ENCODE measurements around the gene MYT1.

Gene MYT1

DNA sequence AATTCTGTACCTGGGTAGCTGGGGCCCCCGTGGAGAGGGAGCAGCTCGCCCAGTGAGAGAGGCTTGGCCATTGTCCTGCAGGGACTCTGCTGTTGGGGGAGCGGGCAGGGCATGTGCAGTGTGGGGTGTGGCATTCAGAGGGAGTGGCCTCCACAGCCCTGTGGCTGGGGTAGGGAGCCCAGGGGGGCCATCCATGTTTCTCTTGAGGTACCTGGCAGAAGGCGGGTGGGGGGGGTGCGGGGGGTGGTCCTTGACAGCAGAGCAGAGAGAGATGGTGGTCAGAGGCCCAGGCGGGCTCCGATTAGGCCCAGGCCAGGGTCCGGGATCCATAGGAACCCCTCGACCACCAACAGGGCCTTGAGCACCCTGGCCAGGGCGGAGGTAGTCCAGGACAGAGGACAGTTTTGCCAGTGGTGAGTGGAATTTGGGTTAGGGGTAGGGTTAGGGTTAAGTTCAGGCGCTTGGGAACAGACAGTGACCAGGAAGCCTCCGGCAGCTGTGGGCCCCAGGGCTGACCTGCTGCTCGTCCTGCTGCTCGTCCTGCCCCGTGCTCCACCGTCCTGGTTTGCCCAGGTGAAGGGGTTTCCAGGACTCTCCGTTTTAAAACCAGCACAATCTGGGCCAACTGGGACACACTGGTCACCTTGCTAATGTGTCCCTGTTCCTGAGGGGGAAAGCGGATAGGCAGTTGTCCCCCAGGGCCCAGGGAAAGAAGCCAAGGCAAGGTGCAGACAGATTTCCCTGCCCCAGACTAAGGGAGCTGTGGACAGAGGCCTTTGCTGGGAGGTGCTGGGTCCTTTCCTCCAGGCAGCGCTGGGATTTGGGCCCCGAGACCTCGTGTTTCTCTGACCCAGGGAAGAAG lies 24.8 kb upstream of the MYT1 start:
- DNase-seq (ENCODE audit: low spot score): no peak

DNA sequence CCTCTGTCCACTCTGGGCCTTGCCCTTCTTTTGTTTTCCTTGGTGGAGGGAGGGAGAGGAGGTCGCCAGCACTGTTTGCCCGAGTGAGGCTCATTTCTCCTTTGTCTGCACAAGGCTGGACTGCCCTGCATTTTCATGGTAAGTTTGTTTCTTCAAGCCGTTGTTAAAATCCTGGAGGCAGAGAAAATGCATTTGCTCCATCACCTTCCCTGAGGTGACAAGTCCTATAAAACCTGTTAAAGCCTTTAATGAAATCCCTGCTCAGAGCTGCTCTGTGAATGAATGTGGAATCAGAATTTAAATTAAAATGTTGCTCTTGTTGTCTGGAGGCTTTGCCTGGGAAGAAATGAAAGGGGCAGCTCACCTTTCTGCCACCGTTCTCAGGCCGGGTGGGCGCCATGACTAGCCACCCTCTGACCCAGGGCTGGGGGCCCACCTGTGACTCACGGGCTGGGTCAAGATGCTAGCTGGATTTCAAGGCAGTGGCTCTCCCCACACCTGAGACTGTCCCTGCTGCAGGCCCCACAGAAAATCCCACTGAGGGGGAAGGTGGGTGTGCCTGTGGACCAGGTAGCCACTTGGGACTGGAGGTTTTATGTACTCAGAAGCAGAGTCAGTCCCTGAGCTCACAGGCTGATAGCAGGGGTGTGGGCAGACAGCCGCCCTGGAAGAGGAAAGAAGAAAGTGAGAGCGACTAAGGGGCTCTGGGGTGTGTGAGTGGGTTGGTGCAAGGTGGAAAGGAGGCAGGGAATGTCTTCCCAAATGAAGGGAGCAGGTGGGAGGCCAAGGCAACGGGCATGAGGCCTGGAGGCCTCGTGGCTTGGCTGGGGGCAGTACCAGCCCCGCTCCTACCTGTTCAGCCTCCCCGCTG lies 24.0 kb upstream of the MYT1 start:
- DNase-seq (ENCODE audit: low spot score): no peak

DNA sequence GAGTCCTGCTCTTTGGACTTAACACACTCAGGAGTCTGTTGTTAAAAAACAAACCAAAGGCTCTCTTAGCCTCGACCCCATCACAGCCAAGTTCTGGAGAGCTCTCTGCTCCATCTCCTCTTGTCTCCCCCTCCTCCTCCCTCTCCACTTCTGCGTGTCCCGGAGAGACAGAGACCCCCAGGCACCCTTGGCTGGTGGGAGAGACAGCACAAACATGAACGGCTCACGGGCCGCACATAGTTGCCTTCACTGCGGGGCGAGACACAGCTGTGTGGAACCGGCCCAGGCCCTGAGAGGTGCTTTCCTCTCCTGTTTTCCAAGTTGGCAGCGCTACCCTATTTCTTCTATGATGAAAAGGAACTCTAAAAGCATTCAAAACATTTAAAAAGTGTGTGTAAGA lies 23.3 kb upstream of the MYT1 start:
- DNase-seq (ENCODE audit: low spot score): no peak

DNA sequence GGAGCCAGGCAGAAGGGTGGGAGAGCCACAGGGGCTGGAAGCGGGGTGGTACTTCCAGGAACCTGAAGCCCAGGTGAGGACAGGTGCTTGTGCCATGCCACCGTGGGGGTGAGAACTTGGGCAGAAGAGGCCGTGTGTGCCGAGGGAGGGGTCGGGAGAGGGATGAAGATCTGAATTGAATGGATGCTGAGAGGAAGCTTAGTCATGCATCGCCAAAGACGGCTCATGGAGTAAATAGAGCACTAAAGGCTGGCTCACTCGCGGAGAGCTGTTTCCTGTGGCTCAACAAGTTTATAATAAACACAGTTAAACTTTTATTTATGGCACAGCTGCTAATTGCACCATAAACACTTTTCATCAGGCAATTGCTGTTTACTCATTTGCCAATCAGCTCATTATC lies 21.7 kb upstream of the MYT1 start:
- no peak for DNase-seq (ENCODE audit: low spot score)

DNA sequence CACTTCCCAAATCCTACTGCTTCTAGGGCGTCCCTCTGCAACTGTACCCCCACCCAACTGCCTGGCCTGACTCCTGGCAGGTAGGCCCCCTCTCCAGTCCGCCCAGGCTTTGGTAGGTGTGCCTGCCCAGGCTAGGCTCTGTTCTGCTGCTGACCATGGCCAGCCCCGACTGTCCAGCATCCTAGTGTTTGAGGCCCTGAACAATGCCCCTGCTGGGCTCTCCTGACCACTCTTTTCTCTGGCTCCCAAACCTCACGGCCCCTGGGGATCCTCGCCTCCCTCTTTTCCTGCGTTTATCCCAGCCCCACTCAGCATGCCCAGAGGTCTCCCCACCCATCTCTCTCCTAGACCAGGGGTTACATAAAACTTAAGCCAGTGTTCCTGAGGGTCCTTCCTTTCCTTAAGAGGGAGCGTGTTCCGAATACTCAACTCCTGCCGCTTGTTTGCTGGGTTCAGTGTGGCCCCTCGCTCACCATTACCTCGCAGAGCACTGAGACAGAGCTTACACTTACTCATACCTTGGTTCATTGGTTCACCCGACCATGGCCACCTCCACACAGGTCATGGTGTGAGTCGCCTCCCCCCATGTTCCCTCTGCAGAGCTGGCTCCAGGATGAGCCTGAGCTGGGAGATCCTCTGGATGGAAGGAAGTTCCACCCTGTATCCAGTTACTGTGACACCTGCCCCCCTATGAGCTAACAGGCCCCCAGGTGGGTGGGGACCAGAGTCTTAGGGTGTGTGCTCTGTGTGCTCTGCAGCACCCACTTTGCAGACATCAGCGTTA lies 21.0 kb upstream of the MYT1 start:
- DNase-seq (ENCODE audit: low spot score): no peak

DNA sequence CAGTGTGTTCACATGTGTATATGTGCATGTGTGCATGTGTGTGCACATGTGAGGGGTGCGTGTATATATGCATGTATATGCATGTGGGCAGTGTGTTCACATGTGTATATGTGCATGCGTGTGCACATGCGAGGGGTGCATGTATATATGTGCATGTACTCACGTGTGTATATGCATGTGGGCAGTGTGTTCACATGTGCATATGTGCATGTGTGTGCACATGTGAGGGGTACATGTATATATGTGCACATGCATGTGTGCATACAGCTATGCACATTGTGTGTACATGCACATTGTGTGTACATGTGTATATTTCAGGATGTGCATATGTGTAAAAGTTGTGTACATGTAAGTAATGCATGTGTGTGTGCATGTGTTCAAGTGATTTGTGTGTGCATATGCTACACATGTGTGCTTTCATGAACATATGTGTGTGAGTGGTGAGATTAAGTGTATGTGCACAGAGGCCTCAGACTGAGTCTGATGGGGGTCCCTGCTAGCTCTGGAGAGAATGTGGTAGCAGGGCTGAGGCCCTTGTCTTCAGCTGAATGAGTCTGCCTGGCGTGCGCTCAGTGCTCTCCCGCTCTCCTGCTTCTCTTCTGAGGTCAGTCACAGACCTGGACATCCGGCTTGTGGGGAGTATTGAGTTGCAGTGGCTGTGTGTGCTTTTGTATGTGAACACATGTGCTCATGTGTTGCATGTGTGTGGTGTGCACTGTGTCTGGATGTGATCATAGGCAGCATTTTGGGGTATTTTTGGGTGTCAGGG lies 19.9 kb upstream of the MYT1 start:
- no peak for DNase-seq (ENCODE audit: low spot score)

DNA sequence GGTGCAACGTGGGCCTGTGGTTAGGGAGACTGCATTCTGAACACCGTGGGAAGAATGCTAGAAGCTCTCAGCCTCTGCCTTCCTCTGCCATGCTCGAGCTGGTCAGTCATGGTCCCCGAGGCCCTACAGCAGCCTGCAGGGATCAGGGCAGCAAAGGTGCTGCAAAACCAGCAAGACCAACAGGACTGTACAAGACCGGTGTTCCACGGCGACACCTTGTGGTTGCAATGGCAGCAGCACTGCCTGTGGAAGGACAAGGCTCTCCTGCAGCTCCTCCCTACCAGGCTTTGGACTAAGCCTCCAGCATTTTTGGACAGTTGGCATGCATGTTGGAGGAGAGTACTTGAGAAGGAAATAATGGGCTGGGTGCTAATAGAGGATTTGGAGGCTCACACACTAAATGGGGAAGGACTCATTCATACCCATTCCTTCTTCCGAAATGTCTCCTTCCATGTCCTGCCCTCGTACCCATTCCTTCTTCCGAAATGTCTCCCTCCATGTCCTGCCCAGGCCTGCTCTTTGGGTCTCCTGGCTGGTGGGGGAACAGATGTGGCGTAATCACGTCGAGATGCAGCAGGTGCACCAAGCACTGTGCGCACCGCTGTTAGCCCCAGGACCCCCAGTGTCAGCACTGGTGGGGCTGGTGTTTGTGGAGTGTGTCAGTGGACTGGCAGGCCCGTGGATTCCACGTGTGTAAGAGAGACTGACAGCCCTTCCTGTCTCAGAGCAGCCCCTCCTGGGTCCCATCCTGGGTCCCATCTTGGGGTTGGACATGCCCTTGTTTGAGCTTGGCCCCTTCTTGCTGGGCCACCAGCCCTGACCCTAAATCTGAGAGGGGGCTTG lies 18.6 kb upstream of the MYT1 start:
- DNase-seq (ENCODE audit: low spot score): no peak

DNA sequence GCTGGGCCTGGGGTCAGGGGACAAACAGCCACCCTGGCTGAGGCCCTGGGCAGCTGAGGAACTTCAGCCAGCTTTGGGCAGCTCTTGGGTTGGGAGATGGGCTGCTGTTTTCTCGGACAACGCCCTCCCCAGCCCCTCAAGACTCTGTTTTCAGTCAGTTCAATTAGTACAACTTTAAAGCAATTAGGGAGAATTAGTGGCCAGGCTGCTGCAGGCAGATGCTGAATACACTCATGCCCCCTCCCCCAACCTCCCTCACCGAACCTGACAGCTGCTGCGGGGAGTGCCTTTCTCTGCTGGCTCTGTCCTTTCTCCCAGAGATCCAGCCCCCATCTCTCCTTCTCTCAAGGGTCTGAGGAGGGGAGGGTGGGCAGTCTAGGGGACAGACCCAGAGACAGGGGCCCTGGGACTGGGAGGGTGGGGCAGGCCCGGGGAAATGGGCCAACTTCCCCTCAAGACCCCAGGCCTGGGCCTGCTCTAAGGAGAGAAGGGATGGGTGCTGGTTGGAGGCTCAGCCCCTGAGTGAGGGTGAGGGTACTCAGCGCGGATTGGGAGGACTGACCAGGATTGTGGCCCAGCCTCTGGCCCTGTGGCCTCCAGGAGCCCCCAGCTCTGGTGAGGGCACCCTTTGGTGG lies 17.8 kb upstream of the MYT1 start:
- no peak for DNase-seq (ENCODE audit: low spot score)

DNA sequence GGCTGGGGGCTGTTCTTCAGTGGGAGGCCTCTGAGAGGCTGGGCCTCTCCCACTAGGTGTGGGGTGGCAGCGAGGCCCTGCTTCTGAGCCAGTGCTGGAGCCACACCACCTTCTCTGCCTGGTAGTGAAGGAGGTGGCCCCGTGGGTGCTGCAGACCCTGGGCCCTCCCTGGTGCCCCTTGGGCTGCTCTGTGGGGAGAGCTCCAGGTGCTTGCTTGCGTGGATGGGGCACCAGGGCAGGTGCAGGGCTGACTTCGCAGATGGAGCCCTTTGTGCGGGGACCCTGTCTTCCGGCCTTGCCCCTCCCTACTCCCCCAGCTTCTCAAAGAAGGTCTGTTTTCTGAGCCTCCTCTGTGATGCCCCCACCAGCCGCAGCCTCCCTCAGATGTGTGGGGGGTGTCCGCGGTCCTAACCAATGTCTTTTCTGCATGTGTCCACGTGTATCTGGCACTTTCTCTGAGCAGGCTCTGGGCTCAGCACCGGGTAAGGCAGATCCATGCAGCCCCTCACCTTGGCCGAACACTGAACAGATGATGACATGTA lies 17.2 kb upstream of the MYT1 start:
- DNase-seq (ENCODE audit: low spot score): no peak

DNA sequence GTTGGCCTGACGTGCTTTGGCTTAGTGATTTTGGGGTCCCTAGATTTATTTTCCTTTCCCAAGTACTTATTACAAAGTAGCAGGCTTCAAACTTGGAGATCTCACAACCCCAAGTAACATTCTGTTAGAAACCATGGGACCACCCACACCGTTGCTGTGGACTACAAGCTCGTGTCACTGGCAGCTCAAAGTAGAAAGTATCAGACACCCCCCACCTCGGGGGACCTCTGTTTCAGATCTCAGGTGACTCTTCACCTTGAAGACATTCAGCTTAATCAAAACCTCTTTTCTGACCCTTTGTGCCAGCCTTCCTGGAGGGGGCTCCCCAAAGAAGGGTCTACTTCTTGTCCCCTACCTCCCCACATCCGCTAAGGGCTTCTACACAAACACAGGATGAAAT lies 15.7 kb upstream of the MYT1 start:
- DNase-seq (ENCODE audit: low spot score): no peak

DNA sequence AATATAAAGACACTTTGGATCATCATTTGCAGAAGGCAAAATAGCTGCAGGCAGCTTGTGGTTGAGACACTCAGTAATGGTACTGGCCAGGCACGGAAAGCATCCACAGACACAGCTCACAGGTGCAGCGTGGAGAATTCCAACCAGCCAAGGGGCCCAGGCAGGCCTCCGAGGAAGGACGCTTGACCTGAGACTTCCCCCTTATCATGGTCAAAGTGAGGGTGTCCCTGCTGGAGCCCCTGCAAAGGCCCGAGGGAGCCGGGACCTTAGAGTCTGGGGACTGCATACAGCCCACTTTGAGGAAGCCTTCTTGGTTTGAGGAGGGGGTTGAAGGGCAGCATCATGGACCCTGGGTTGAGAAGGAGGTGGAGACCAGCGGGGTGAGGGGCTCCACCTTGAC lies 15.1 kb upstream of the MYT1 start:
- no peak for DNase-seq (ENCODE audit: low spot score)

DNA sequence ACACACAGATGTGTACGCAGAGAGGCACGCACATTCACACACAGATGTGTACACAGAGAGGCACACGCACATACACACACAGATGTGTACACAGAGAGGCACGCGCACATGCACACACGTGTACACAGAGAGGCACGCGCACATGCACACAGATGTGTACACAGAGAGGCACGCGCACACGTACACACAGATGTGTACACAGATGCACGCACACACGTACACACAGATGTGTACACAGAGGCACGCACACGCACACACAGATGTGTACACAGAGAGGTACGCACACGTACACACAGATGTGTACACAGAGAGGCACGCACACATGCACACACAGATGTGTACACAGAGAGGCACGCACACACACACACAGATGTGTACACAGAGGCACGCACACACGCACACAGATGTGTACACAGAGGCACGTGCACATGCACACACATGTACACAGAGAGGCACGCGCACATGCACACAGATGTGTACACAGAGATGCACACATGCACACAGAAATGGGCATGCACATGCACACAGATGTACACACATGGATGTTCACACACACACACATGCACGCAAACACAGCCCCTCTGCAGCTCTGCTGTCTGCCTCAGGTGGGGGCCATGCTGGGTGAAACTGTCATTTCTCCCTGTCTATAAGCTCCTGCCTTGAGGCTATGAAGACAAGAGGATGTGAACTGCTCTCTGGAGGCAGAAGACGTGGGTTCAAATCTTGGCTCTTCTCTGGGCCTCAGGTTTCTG lies 14.3 kb upstream of the MYT1 start:
- DNase-seq (ENCODE audit: low spot score): no peak

DNA sequence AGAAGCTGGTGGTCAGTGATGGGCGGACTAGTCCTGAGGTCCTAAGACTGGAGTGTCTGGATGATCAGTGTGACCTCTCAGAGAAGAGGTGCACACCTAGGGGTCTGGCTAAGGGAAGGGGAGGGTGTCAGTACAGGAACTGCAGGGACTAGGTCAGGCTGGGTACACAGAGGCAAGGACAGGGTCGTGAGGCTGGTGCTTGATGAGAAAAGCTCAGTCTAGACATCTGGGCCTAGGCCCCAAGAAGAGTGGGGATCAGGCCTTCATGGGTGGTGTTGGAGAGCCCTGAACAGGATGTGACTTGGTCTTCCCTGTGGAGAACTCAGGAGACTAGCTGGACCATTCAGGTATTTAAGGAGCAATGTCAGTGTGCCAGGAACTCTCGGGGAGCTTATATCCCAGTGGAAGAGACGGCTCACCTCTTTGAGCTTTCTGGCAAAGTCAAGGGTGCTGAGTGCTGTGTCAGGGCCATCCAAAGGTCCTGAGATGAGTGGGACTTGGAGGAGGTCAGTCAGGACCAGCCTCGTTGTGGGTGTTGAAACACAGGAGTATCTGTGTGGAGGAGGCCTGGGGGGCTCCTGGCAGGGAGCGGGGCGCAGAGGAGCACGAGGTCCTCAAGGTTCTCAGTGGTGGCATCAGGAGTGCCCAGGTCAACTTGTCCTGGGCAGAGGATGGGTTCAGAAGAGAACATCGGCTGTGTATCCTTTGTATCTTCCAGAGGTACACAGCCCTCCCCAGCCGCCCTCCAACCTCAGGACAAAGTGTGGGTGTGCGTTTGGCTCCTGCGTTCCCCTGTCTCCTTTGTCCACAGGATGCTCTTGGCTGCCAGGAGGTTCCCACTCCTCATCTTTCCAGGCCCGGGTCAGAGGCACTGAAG lies 13.3 kb upstream of the MYT1 start:
- no peak for DNase-seq (ENCODE audit: low spot score)

DNA sequence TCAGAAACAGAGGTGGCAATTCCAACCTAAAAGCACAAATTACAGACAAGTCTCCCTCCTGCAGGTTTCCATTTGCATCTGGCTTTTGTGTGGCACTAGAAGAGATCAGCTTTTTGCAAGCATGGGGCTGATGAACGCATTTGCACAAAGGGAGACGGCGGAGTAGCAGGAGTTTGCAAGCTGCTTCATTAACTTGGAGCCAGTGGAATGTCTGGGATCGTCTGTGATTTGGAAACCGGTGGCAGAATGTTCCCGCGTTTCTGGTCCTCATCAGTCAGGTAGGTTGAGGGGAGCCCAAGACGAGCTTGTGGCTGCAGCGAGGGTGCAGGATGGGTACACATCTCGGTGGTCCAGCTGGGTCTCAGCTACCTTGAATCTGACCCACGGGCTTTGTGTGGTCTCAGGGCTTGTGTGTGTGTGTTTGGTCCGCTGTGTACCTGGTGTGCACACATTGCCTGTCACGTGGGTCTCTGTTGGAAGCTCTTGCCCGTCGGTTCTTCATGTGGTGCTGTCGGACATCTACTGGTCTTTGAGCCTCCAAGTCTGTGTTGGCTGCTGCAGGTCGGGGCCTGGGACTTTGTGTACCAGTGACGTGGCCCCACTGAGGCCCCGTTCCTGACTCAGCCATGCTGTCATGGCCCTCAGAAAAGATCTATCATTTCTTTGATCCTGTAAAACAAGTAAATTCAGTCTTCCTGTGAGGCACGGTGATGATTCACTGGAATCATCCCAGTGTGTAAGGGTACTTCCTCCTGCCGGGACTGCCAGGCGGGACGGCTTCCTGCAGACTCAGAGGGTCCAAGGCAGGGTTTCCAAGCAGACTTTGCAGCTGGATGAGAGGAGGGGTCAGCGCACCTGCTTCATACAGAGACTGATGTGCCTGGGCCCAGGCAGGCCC lies 12.4 kb upstream of the MYT1 start:
- DNase-seq (ENCODE audit: low spot score): no peak

DNA sequence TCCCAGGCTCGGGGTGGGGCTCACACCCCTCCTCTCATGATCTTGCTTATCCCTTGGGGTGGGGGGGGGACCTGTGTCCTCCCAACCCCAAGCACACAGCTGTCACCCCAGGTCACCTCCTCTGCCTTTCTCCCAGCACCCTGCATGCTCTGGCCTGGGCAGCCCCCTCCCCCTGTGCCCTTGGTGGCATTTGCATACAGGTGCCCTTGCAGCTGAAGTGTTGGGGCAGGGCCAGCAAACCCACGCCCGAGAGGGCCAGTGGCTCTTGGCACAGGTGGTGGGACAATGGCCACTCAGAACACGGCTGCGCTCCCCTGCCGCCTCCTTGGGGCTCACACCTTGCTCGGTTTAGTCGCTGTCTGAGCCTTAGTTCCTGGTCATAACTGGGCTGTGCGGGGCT lies 11.3 kb upstream of the MYT1 start:
- DNase-seq (ENCODE audit: low spot score): no peak

DNA sequence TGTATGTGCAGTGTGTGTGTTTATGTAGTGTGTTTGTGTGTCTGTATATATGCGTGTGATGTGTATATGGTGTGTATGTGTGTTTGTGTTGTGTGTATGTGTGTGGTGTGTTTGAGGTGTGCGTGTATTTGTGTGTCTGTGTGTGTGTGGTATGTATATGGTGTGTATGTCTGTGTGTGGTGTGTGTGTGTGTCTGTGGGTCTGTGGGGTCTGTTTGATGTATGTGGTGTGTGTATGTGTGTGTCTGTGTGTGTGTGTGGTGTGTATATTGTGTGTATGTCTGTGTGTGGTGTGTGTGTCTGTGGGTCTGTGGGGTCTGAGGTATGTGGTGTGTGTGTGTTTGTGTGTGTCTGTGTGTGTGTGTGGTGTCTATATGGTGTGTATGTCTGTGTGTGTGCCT lies 10.8 kb upstream of the MYT1 start:
- no peak for DNase-seq (ENCODE audit: low spot score)

DNA sequence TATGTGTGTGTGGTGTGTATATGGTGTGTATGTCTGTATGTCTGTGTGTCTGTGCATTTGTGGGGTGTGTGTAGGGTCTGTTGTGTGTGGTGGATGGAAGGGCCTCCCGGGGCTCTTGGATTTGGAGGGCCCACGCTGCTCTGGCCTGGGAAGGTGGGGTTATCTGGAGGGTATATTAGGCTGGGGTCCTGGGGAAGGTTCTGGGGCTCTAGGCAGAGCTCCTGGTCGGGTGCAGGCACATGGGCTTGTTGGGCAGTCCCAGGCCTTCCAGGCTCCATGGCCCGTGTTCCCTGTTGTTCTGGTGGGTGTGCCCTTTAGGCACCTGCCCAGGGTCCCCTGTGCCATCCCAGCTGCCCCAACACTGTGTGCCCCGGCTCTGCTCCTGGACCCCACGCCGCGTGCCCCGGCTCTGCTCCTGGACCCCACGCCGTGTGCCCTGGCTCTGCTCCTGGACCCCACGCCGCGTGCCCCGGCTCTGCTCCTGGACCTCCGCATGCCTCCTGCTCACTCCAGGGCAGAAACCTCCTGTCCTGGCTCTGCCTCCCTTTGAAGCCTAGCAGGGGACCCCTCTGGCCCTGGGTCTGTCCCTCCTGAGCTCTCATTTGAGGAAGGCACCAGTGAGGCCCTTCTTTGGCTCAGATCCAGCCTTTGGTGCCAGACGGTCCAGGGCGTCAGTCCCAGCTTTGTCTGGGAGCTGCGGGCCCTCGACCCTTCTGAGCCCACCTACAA lies 10.2 kb upstream of the MYT1 start:
- no peak for DNase-seq (ENCODE audit: low spot score)

Data from activated CD4-positive, alpha-beta T cell treated with anti-CD3 and anti-CD28 coated beads, Interleukin-2, Interleukin-4, amounts not matched to agents 100 ng/mL and 50 ng/mL, durations not matched to agents 16 hours and 8 hours (primary cell).